HG03139 (cell line): ENCODE measurements around the gene NONO.
"Not testable (repeated sequence)": the region's sequence is repeated elsewhere in the genome, so short reads cannot be mapped to it uniquely, and the experiment has no call there.

ENCODE experiments used
- ATAC-seq: cut with Tn5 transposase; IDR thresholded peaks from one replicate; pipeline ENCODE4 v1.9.1; 2021; ENCODE audit not compliant: unreplicated experiment

NONO gene

GRCh38 chrX:71282514-71283402 lies 677 bp upstream of the NONO start:
- peak; percentile 31 for ATAC-seq

GRCh38 chrX:71285929-71286328 lies 2.5 kb downstream of the NONO start:
- no peak for ATAC-seq

GRCh38 chrX:71291381-71291780 lies 7.9 kb downstream of the NONO start:
- no peak for ATAC-seq

- no peak for ATAC-seq
Observed at GRCh38 chrX:71292669-71293365, 9.4 kb downstream of the NONO start.

GRCh38 chrX:71296806-71297205 lies 13.4 kb downstream of the NONO start:
- ATAC-seq = no peak

- no peak for ATAC-seq
Observed at GRCh38 chrX:71298119-71298518, 14.7 kb downstream of the NONO start.

GRCh38 chrX:71300064-71300463 lies 16.6 kb downstream of the NONO start:
- not testable (repeated sequence) for ATAC-seq

GRCh38 chrX:71300495-71300894 lies 17.1 kb downstream of the NONO start:
- not testable (repeated sequence) for ATAC-seq

- ATAC-seq = no peak
Observed at GRCh38 chrX:71301195-71301924, 17.9 kb downstream of the NONO start, which contains the start of gene ITGB1BP2. Gene ITGB1BP2, plus strand, starts transcription at chrX:71301750. Its CDS starts 57 bp downstream, at chrX:71301807.

- ATAC-seq = no peak
Observed at GRCh38 chrX:71302461-71303213, 19.2 kb downstream of the NONO start.

- no peak for ATAC-seq
Observed at GRCh38 chrX:71304561-71304960, 21.1 kb downstream of the NONO start.

GRCh38 chrX:71315917-71316316 lies 32.5 kb downstream of the NONO start:
- ATAC-seq = no peak

- not testable (repeated sequence) for ATAC-seq
Observed at GRCh38 chrX:71316959-71317358, 33.5 kb downstream of the NONO start.

GRCh38 chrX:71320126-71320525 lies 36.7 kb downstream of the NONO start:
- no peak for ATAC-seq

- no peak for ATAC-seq
Observed at GRCh38 chrX:71321731-71322130, 38.3 kb downstream of the NONO start.

- not testable (repeated sequence) for ATAC-seq
Observed at GRCh38 chrX:71324452-71324851, 41.0 kb downstream of the NONO start.

GRCh38 chrX:71326394-71326793 lies 43.0 kb downstream of the NONO start:
- ATAC-seq = no peak

- not testable (repeated sequence) for ATAC-seq
Observed at GRCh38 chrX:71349151-71349665, 65.8 kb downstream of the NONO start.

GRCh38 chrX:71349867-71350266 lies 66.4 kb downstream of the NONO start:
- not testable (repeated sequence) for ATAC-seq
